Caco-2 (cell line): ENCODE results near the gene FRYL. TPM values are rescaled to one million over a fixed set of nuclear protein-coding genes. Genes with fewer than 3 reads are reported as not detected.
A peak's percentile ranks its signal among the peaks of the same experiment; 100 is the strongest.

ENCODE experiments used
- BruUV-seq: library from RNA; stranded (reverse); fragments of 400-500 nt; replicated peaks from 2 replicates; lab custom pipeline; 2021; lab: Mats Ljungman, UMichigan
- CTCF ChIA-PET: fragments of 300-600 bp; sonication (Branson Sonifier 250); formaldehyde crosslinking; loops from one replicate; lab custom pipeline; 2022; ENCODE audit warnings: antibody characterized with exemption; lab: Charles Lee
- POLR2A ChIA-PET: fragments of 300-600 bp; sonication (Branson Sonifier 250); formaldehyde crosslinking; loops from one replicate; lab custom pipeline; 2022; ENCODE audit warnings: antibody characterized with exemption; lab: Charles Lee
- DNase-seq, 2 experiments: peaks; one replicate each; pipeline versions ENCODE4 v3.0.0 to v3.0.0-alpha.2; 2020 to 2022
- H3K27me3 ChIP-seq: replicated peaks from 2 replicates; pipeline ENCODE4 v1.6.0; 2011; ENCODE audit warnings: low read length; ENCODE audit not compliant: control insufficient read depth, insufficient read depth
- H3K36me3 ChIP-seq: 2 replicates; pipeline ENCODE4 v1.5.1; 2011; ENCODE audit warnings: low read length; ENCODE audit not compliant: control insufficient read depth, insufficient read depth
- H3K4me1 ChIP-seq: fragments of 250-450 bp; sonication (Bioruptor Pico); 2 replicates; pipeline ENCODE4 v1.5.1; 2020; ENCODE audit warnings: mild to moderate bottlenecking
- H3K4me3 ChIP-seq: 2 replicates; pipeline ENCODE4 v1.5.1; 2011; ENCODE audit warnings: low read depth, mild to moderate bottlenecking, control low read depth, low read length
- H3K9me3 ChIP-seq: fragments of 250-450 bp; sonication (Bioruptor Pico); 2 replicates; pipeline ENCODE4 v1.5.1; 2020; ENCODE audit warnings: mild to moderate bottlenecking, moderate library complexity
- H3K27ac Mint-ChIP-seq: one replicate; pipeline ENCODE4 v1.8.0; 2022; ENCODE audit warnings: mixed read lengths; ENCODE audit not compliant: unreplicated experiment
- H3K27me3 Mint-ChIP-seq: one replicate; pipeline ENCODE4 v1.8.0; 2022; ENCODE audit warnings: mixed read lengths; ENCODE audit not compliant: insufficient read depth, unreplicated experiment
- H3K36me3 Mint-ChIP-seq: one replicate; pipeline ENCODE4 v1.8.0; 2022; ENCODE audit warnings: mild to moderate bottlenecking, mixed read lengths; ENCODE audit not compliant: insufficient read depth, unreplicated experiment
- H3K4me1 Mint-ChIP-seq: one replicate; pipeline ENCODE4 v1.8.0; 2022; ENCODE audit warnings: low read depth, mixed read lengths; ENCODE audit not compliant: unreplicated experiment
- H3K4me3 Mint-ChIP-seq: one replicate; pipeline ENCODE4 v1.8.0; 2022; ENCODE audit warnings: mild to moderate bottlenecking, moderate library complexity, mixed read lengths; ENCODE audit not compliant: unreplicated experiment
- H3K9me3 Mint-ChIP-seq: one replicate; pipeline ENCODE4 v1.8.0; 2022; ENCODE audit warnings: mixed read lengths; ENCODE audit not compliant: unreplicated experiment
- intact Hi-C: fragments of 100-400 bp; cut with micrococcal nuclease; formaldehyde crosslinking; loops from one replicate; pipeline ENCODE4 v1.10.0; 2022; ENCODE audit not compliant: unreplicated experiment
- total RNA-seq: library from RNA; stranded (reverse); gene quantifications from 2 replicates; pipeline ENCODE4 v1.2.3, GENCODE V29; 2022
- TF ChIP-seq, protein P1 (sequence below), 2 experiments: fragments of 200-600 bp in 1 of 2; IDR thresholded peaks; 1 replicate in 1 of 2; 2 replicates in 1 of 2; pipeline versions ENCODE4 v1.5.1 to v1.8.0; 2011 to 2022; ENCODE audit warnings: antibody characterized with exemption in 1 of 2, control low read depth in 1 of 2, inconsistent platforms in 1 of 2, low read depth in 1 of 2, low read length in 1 of 2, mild to moderate bottlenecking in 1 of 2, moderate library complexity in 1 of 2; ENCODE audit not compliant: insufficient read depth in 1 of 2, severe bottlenecking in 1 of 2, unreplicated experiment in 1 of 2

FRYL gene
- total RNA-seq, 1 experiment from 2014 or later, result 27.4 TPM

- ChIA-PET POLR2A (no interaction called here), CTCF (interaction anchor here (0.6 to 1.5 kb wide), 9 partner anchors 18 to 318 kb away, joined by 3 to 8 read pairs (median 4); no protein-coding TSS in a partner anchor)
- Mint-ChIP-seq H3K27ac (no peak overlapping the region), H3K4me1 (no peaks in the 10 kb centered on the region), H3K27me3 (no peaks in the 10 kb centered on the region), H3K4me3 (no peak overlapping the region), H3K36me3 (no peaks in the 10 kb centered on the region), H3K9me3 (no peaks in the 10 kb centered on the region)
- intact Hi-C loops, result loop anchor here (1.0 to 10.0 kb wide), 5 partner anchors 104 to 385 kb away; partner anchors contain the start of genes FRYL and OCIAD1
- peak; percentile 45 to 61 for DNase-seq
- no peaks in the 10 kb centered on the region for H3K4me1 ChIP-seq
- TF ChIP-seq, protein P1, sequence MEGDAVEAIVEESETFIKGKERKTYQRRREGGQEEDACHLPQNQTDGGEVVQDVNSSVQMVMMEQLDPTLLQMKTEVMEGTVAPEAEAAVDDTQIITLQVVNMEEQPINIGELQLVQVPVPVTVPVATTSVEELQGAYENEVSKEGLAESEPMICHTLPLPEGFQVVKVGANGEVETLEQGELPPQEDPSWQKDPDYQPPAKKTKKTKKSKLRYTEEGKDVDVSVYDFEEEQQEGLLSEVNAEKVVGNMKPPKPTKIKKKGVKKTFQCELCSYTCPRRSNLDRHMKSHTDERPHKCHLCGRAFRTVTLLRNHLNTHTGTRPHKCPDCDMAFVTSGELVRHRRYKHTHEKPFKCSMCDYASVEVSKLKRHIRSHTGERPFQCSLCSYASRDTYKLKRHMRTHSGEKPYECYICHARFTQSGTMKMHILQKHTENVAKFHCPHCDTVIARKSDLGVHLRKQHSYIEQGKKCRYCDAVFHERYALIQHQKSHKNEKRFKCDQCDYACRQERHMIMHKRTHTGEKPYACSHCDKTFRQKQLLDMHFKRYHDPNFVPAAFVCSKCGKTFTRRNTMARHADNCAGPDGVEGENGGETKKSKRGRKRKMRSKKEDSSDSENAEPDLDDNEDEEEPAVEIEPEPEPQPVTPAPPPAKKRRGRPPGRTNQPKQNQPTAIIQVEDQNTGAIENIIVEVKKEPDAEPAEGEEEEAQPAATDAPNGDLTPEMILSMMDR (IDR thresholded peaks at IDR 0.05; ENCODE audit: insufficient read depth in 1 of 2, low read depth in 1 of 2, low read length in 1 of 2, severe bottlenecking in 1 of 2, unreplicated experiment in 1 of 2), result peak; percentile 68 to 73
- BruUV-seq, result no TSS peak
- no peak overlapping the region for H3K4me3 ChIP-seq
- H3K27me3 ChIP-seq, result no peaks in the 10 kb centered on the region
- H3K36me3 ChIP-seq, result no peaks in the 10 kb centered on the region; the same call in 1 of the 2 replicates
- no peaks in the 10 kb centered on the region for H3K9me3 ChIP-seq
Observed at GRCh38 chr4:48578132-48578968, 201.7 kb downstream of the FRYL start.

GRCh38 chr4:48575964-48576363 lies 204.1 kb downstream of the FRYL start:
- Histone ChIP-seq H3K9me3 (no peaks in the 10 kb centered on the region), H3K4me1 (no peaks in the 10 kb centered on the region), H3K36me3 (no peaks in the 10 kb centered on the region), H3K27me3 (no peaks in the 10 kb centered on the region), H3K4me3 (no peak overlapping the region)
- no TSS peak for BruUV-seq
- Mint-ChIP-seq H3K27me3 (no peaks in the 10 kb centered on the region), H3K4me1 (no peaks in the 10 kb centered on the region), H3K27ac (no peak overlapping the region), H3K36me3 (peaks cover 7% of the 10 kb centered on the region), H3K4me3 (no peak overlapping the region), H3K9me3 (no peaks in the 10 kb centered on the region)
- no peak for DNase-seq
- TF ChIP-seq, protein P1 (IDR thresholded peaks at IDR 0.05; ENCODE audit: insufficient read depth in 1 of 2, low read depth in 1 of 2, low read length in 1 of 2, severe bottlenecking in 1 of 2, unreplicated experiment in 1 of 2), result no peak
- intact Hi-C loops, result loop anchor here (10.0 kb wide), 2 partner anchors 259 to 319 kb away; partner anchors contain the start of gene OCIAD1
- ChIA-PET POLR2A (no interaction called here), CTCF (no interaction called here)

DNA sequence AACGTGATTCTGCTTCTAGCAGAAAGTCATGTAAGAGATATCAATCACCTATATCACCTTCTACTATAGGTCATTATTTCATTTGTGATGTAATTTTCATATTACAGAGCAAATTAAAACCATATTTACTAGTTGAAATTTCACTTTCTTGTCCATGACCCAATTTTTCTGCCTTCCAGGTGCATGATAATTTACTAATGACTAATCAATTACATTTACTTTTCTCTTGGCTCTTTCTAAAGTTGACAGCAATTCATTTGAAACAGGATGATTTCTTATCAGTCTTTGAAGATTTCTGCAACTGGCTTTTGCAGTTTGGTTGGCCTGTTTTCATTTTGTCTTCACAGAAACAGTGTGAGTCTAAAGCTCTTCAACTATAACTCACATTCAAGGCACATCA lies 208.6 kb downstream of the FRYL start:
- no TSS peak for BruUV-seq
- Mint-ChIP-seq H3K9me3 (no peaks in the 10 kb centered on the region), H3K36me3 (peaks cover 7% of the 10 kb centered on the region), H3K27ac (no peak overlapping the region), H3K4me3 (no peak overlapping the region), H3K4me1 (no peaks in the 10 kb centered on the region), H3K27me3 (no peaks in the 10 kb centered on the region)
- TF ChIP-seq, protein P1 (IDR thresholded peaks at IDR 0.05; ENCODE audit: insufficient read depth in 1 of 2, low read depth in 1 of 2, low read length in 1 of 2, severe bottlenecking in 1 of 2, unreplicated experiment in 1 of 2), result no peak
- no peaks in the 10 kb centered on the region for H3K27me3 ChIP-seq
- H3K9me3 ChIP-seq, result no peaks in the 10 kb centered on the region
- H3K4me3 ChIP-seq, result no peak overlapping the region
- CTCF ChIA-PET, result no interaction called here
- H3K36me3 ChIP-seq, result no peaks in the 10 kb centered on the region; the same call in 1 of the 2 replicates
- no peak for DNase-seq
- POLR2A ChIA-PET, result no interaction called here
- H3K4me1 ChIP-seq, result no peaks in the 10 kb centered on the region
- intact Hi-C loops, result loop anchor here (10.0 kb wide), 2 partner anchors 263 to 323 kb away; partner anchors contain the start of gene OCIAD1
